ENCODE results near the gene STX17.
A peak's percentile ranks its signal among the peaks of the same experiment; 100 is the strongest.
"Not testable (repeated sequence)": the region's sequence is repeated elsewhere in the genome, so short reads cannot be mapped to it uniquely, and the experiment has no call there.

Gene STX17

DNA sequence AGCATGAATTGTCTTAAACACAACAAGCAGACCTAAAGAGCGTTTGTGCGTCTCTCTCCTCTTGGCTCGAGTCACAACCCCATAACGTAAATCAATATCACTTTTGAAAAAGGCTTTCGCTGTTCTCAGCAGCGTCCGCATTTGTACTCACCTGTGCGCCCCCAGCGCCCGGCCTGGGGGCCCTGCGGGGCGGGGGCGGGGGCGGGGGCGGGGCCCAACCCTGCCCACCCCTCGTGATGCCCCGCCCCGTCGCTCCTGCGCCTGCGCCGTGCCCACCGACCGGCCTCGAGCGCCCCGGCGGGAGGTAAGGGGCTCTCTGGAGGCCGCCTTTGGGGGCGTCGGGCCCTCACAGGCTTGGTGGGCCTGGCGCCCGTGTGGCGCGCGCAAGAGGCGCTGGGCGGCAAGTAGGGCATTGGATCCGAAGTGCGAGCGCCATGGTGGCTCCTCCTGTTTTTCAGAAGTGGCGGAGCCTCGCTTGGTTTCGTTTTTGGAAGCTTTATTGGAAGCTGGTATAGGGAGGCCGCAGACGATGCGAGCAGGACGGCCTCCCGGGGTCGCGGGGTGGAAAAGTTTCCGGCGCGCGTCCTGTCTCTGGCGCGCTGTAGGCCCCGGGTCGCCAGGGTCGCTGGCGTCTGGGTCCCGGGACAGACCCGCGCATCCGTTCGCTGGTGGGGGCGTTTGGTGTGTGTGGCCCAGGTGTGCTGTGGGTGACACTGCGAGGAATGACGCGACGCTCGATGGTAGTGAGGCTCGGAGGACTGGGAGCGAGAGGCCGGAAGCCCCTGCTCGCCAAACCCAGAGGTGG, at the start of gene STX17:
TSS of gene STX17 (plus strand) at position 252 of the 805 bp plus-strand sequence. CDS start 8,586 bp downstream, outside the sequence.
- peak; percentile 49 to 74 for DNase-seq

DNA sequence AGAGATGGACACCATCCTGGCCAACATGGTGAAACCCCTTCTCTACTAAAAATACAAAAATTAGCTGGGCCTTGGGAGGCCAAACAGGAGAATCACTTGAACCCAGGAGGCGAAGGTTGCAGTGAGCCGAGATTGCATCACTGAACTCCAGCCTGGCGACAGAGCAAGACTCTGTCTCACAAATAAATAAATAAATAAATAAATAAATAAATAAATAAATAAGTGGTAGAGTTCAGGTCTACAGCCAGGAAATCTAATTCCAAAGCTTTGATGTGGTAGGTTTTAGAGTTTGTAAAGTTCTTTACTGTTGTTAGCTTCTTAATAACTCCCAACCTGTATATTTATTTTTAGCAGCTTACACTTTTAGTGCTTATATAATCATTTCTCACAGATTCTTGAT, 48.9 kb upstream of the STX17 start:
- DNase-seq: not testable (repeated sequence)

DNA sequence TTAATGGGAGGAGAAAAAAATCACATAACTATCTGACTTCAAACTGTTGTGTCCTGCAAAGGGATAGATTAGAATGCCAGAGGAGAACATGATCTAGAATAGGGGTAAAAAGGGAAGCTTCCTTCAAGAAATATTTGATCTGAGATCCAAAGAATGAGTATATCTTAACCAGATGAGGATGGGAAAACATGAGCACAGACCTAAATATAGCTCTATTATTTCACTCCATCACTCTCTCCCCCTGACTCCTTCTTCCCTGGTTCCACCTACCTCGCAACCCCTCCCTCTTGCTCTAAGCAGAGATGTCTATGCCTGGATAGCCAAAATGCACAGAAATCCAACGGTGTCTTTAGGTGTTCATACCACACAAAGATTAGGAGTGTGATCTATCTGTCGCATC, 48.4 kb upstream of the STX17 start:
- no peak for DNase-seq

DNA sequence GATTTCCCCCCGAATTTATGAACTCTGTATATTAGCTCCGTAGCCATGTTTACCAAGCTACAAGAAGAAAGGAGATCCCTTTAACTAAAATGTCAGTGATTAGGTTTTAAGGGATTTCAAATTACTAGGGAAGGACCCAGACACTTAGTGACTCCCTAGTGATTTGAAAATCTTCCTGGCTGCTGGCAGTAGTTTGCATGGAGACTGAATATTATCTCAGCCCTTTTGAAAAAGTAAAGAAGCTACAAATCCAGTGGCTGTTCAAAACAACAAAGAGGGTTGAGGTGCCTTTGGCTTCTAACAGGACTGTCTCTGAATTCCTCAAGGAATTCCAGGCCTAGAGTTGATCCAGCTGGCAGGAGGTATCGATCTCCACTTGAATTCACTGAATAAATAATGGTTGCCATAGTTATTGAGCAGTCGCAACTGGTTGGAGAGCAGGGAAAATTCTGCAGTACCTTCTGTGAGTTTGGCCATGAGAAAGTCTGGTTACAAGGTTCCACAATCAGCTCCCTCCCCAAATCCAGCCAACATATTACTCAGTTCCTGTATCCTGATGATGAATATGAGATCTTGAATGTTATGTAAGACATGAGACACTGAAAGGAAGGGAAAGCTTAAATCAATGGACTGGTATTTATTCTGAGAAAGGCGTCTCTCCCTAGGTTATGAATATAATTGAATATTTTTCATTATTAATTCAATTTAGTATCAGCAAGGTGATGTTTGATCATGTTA, 47.0 kb upstream of the STX17 start:
- no peak for DNase-seq

DNA sequence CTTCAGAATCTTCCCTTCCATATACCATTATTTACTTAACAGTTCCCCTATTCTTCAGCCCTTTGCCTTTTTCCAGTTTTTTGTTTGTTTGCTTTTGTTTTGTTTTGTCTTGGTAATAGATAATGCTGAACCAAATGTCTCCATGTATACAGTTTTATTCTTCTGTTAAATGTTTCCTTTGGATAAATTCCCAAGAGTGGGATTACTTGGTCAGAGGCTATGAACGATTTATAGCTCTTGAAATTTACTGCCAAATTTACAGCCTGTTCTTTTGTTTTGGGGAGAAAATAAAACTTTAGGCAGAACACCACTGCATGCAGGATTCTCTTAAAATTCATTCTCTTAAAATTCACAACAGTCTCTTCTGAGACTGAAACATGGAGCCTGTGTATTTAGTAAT, 46.2 kb upstream of the STX17 start:
- no peak for DNase-seq

DNA sequence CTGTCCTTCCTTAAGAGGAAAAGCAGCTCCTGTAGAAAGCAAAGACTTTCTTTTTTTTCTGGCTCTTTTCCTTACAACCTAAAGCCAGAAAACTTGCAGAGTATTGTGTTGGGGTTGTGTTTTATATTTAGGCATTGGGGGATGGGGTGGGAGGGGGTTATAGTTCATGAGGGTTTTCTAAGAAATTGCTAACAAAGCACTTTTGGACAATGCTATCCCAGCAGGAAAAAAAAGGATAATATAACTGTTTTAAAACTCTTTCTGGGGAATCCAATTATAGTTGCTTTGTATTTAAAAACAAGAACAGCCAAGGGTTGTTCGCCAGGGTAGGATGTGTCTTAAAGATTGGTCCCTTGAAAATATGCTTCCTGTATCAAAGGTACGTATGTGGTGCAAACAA, 42.5 kb upstream of the STX17 start:
- DNase-seq: no peak

DNA sequence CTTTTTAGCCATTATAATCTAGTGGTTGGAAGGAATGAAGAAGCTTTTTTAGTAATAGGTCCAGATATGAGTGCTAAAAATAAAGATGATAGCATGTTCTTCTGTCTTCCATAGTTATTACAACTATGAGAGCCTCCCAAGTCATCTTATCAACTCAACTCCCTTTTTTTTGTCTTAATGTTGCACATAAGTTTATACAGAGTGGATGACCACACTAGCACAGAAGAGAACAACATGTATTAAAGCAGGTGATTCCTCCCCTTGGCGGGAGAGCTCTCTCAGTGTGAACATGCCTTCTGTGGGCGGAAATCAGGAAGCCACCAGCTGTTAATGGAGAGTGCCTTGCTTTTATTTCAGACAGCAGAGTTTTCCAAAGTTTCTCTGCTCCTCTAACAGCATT, 40.1 kb upstream of the STX17 start:
- DNase-seq: no peak

DNA sequence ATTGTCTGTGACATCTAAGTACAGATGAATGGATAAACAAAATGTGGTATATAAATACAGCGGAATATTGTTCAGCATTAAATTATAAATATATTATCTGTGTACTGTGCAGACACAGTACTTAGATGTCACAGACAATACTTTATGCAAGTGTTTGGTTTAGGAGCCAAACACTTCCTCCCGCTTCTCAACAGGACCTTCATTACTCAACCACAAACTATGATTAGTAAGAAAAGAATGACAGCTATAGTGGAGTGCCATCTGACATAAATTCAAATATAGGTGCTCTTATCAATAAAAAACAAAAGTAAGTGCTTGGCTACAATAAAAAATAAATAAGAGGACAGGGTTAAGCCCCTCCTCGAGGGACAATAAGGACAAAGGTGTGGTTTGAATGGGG, 38.9 kb upstream of the STX17 start:
- no peak for DNase-seq

DNA sequence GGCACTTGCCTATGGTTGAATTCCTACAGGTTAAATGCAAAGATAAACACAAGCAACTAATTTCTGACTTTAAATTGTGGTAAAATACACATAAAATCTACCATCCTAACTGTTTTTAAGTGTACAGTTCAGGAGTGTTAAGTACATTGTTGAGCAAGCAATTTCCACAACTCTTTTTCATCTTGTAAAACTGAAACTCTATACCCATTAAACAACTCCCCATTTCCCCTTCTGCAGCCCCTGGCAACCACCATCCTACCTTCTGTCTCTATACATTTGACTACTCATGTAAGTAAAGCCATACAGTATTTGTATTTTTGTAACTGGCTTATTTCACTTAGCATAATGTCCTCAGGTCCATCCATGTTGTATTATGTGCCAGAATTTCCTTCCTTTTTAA, 38.5 kb upstream of the STX17 start:
- DNase-seq: no peak

DNA sequence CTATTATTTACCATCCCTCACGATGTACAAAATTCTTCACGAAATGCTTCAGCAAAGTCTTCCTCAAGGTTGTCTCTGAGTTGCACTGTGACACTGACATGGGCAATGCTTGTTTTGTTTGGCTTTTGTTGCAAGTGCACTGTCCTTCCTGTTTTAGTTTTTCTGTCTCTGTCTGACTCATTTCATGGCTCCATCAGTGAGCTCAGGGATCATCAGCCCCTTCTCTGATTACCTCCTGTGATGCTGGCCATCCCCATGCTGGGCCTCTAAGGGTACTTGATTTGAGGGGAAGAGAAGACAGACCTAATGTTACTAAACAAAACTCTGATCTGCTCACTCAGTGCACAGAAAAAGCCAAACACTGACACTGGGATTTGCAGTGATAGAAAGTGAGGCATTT, 37.6 kb upstream of the STX17 start:
- DNase-seq: no peak

DNA sequence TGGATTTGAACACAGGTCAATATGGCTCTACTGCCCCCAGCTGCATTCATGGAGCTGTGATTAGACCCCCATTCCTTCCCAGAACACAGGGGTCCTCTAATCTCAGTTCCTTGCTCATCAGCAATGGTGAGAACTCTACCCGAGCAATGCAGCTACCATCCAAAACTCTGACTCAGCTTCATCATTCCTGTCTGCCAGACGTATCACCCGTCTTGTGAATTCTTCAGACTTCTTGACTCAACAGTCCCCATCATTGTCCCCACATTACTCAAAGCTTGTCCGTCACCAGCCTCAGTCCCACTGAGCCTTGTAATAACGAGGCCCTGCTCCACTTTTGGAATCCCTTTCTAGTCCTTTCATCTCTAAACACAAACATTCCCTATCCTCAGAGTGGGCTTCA, 36.3 kb upstream of the STX17 start:
- DNase-seq: no peak

DNA sequence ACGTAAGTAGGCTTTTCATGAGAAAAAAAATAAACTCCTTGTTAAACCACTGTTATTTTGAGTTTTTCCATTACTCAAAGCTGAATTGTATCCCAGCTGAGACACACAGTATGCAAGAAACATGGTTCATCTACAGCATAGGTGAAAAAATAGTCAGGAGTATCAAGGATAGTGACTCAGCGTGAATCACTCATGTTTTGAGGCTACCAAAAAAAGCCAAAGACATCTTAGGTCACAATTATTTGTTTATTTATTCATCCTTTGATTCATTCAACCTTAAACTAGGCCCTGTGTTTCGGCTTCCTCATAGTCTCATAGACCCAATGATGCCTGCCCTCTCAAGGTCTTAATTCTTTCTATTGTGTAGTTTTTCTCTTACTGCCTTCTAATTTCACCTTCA, 32.9 kb upstream of the STX17 start:
- no peak for DNase-seq

DNA sequence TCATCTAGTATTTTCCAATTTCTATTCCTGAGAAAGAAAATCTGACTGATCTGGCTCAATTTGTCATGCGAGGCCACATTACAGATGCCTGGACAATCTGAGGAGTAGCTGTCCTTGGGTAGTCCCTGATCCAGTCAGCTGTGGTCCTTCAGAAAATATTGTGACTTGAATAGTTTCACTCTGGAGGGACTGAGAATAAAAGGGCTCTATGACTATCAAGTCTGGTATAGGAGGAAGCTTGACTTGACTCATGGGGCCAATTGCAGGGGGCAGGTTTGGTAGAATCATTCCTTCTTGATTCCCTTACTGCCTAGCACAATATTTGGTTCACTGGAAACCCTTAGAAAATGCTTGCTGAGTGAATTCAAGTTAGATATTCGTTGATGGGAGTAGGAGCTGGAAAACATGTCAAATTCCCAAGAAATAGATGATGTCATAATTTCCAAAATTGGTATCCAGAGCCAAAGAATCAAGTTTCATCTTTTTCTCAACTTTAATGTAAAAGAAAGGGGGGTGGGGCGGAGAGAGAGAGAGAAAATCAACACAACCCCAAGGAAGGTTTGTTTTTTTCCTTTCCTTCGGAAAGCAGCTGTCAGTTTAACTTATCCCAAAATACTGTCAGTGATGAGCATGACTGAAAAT, 32.4 kb upstream of the STX17 start:
- no peak for DNase-seq

DNA sequence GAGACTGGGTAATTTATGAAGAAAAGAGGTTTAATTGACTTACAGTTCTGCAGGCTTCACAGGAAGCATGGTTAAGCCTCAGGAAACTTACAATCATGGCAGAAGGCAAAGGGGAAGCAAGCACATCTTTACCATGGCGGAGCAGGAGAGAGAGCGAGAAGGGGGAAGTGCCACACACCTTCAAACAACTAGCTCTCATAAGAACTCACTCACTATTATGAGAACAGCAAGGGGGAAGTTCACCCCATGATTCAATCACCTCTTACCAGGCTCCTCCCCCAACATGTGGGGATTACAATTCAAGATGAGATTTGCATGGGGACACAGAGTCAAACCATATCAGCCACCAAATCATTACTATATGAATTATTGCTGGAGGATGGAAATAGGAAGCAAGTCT, 30.3 kb upstream of the STX17 start:
- DNase-seq: no peak

DNA sequence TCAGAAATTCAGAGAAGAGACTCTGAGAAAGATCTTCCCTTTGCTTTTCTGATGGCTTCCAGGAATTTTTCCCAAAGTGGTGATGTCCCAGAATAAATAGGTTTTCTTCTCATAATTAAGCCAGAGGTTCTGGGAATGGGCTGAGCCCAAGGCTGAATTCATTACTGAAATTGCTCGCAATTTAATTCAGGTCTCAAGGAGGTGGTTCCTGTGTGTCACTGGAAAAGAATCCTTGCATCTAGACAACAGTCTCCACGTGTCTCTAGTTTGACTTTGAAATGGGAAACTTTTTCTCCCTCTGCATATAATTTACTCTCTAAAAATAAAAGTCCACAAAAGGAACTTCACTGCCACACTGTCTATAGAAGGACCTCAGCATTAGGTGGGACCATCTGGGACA, 27.8 kb upstream of the STX17 start:
- no peak for DNase-seq

DNA sequence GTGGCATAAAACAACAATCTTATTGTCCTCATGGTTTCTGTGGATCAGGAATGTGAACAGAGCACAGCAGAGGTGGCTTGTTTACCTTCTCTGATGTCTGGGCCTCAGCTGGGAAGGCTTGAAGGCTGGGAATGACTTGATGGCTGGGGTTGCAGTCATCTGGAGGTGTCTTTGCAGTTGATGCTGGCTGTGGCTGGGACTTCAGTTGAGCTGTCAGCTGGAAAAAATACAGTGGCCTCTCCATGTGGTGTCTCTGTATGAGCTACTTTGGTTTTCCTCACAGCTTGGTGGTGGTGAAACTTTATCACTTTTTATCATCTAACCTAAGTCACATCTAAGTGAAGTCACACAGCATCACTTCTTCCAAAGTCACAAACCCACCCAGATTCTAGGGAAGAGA, 24.7 kb upstream of the STX17 start:
- no peak for DNase-seq

DNA sequence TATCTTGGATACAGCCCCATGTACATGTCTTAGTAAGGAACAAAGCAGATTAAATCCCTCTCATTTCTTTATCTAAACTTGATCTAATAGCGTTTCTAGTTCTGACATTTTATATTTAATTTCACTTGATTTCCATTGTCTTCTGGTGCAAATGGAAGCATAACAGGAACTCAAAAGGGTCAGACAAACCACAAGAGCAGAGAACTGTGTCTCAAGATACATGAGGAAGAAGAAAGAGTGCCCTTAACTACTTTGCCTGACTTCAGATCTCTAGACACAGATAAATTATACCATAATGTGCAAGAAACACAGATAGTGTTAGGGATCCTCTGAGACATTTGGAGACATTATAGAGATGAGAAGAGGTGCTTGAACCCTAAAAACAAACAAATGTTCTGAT, 20.7 kb upstream of the STX17 start:
- no peak for DNase-seq

DNA sequence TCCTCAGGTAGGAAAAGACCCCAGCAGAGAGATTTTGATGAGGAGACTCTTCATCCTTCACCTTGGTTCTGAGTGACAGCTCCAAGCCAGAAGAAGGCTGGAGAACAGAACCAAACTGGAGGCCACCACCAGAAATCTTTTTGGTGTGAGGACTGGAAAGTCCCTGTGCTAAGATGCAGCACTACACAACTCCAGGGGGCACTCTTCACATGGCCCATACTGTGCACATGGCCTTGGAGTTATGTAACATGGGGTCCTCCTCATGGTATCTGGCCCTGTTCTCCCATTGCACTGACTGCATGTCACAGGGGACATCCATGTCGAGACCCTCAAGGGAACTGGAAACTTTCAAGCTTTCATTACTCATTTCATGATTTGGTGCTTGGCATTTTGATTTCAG, 17.3 kb upstream of the STX17 start:
- DNase-seq: no peak

DNA sequence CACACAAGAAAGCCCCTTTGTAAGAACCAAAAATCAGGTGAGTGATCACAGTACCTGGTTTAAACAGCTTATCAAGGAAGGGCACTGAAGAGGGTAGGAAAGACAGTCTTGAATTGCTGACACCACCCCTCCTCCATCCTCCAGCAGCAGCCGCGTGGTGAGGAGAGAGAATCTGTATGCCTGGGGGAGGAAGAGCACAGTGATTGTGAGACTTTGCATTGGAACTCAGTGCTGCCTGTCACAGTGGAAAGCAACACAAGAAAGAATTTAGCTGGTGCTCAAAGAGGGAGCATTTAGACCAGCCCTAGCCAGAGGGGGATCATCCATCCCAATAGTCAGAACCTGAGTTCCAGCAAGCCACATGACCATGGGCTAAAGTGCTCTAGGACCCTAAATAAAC, 11.6 kb upstream of the STX17 start:
- no peak for DNase-seq

DNA sequence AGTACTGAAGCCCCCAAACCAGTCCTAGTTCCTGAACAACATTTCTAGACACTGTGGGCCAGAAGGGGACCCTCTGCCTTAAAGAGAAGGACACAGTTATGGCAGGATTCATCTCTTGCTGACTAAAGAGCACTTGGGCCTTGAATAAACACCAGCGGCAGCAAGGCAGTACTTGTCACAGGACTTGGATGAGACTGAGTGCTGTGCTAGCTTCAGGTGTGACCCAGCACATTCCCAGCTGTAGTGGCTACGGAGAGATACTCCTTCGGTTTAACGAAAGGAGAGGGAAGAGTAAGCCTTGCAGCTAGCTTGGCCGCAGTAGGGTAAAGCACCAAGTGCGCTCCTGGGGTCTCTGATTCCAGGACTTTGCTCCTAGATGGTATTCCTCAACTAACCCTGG, 10.9 kb upstream of the STX17 start:
- no peak for DNase-seq

DNA sequence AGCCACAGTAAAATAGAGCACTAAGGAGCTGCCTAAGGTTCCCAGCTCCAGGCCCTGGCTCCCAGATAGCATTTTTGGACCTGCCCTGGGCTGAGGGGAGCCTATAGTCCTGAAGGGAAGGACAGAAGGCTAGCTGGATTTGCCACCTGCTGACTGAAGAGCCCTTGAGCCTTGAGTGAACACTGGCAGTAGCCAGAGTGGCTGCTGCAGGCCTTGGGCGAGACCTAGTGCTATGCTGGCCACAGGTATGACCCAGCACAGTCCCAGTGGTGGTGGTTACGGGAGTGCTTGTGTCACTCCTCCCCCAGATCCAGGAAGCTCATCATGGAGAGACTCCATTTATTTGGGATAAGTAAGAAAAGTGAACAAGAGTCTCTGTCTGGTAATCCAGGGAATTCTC, 10.3 kb upstream of the STX17 start:
- no peak for DNase-seq

DNA sequence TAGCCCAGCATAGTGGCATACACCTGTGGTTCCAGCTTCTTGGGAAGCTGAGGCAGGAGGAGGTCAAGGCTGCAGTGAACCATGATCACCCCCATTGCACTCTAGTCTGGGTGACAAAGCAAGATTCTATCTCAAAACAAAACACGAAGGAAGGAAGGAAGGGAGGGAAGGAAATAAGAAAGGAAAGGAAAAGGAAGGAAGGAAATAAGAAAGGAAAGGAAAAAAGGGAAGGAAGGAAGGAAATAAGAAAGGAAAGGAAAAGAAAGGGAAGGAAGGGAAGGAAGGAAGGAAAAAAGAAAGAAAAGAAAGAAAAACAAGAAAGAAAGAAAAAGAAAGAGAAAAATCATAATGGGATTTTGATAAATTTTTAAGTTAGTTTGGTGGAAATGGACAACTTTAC, 3.1 kb upstream of the STX17 start:
- DNase-seq: no peak

DNA sequence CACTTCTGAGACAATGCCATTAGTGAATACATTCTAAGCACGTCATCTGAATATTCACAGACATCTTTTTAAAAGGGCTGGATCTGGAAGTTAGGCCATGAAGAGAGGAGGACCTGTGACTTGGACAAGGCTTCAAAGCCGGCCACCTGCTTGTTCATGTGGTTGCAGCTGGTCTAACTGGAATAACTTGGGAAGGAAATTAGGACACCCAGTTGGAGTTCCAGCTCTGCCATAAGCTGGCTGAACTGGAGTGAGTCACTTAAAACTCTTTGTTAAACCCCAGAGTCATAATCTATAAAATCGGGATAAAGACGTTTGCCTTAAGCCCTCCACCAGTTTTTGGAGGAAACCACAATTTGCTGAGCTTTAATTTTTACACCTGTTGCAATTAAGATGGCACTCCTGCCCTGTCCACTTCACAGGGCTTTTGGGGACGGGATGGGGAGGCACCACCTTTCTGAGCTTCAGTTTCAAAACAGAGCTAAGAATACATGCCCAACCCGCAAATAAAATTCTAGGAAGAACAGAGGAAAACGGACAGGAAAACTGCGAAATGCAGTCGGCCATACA, 536 bp upstream of the STX17 start:
- DNase-seq: no peak

DNA sequence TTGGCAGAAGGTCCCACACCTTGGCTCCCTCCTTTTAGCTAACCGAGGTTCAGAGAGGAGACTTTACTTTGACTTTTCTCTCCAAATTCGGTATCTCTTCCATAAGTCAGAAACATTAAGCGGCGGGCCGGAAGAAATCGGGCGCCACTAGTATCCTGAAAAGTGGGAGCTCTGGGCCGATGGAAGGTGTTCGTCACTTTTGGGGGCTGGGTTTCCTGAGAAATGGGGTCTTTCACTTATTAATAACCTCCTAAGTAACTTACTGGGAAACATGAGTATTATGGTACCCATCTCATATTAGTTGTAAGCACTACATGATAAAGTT, 716 bp downstream of the STX17 start:
- DNase-seq: no peak
